ENCODE data around the gene PLD4.

PLD4 gene

DNA sequence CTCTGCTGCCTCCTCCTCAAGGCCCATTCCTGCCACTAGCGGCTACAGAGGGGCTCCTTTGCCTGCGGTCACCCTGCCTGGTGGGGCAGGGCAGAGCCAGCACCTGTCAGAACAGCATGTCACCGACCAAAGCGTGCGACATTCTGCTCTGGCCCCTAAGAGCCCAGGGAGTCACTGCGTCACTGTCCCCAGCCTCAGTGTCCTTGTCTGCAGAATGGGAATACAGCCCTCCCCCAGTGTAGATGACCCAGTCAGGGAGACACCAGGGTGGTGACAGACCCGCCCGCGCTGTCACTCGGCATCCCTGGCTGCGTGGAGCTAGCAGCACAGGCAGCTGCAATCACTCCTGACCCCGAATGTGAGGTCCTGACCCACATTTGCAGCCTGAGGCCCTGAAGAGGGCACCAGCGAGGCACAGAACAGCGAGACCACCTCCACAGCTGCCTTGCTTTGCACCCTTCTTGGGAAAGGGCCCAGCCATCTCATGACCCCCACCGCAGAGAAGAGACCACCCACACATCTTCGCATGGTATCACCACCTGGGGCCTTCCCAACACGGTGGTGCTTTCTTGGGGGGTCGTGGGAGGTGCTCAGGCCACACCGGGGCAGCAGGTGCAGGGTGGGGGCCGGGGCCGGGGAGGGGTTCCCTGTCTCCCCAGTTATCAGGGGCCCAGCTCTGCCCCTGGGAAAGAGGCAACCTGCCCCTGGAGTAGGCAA is 51.0 kb downstream of the PLD4 start:
- no peak for DNase-seq (ENCODE audit: low read depth)

DNA sequence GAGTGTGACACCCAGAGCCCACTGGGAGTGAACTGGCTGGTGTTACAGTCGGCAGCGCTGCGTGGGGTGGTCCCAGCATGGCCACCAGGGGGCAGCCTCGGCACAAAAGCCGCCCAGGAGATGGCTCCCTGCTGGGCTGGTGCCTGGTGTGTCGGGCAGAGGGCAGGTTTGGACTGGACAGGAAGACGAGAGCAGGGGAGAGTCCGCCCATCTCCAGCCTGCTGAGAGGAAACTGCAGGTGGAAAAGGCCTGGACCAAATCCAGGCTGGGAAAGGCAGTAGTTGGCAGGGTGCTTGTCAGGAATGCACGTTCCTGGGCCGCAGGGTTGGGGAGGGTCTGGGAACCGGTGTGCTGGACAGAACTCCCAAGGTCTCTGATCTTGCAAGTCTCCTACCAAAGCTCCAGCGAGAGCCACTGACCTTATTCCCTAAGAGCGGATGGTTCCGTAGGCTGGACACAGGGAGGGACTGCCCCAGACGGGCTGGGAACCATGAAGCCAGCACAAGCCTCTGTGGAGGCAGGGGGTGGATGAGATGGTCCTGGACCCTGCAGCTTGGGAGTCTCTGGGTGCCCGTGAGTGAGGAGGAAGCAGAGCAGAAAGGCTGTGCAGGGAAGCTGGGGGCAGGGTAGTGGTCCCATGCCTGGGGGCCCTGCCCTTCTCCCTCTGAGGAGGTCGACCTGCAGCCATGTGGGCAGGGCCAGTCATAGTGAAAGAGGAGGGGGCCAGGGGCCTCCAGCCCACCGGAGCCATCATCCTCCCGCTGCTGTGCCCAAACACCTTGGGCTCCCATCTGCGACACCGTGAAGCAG is 51.7 kb downstream of the PLD4 start:
- peak; percentile 80 for DNase-seq (ENCODE audit: low read depth)

- DNase-seq (ENCODE audit: low read depth): no peak
These were observed 52.5 kb downstream of the PLD4 start for GRCh38 chr14:104977008-104977680.

GRCh38 chr14:104977681-104978653 is 53.3 kb downstream of the PLD4 start, which contains the start of gene AHNAK2:
Gene AHNAK2, minus strand, starts transcription at chr14:104978374. Its CDS starts 137 bp downstream, at chr14:104978237.
- peak; percentile 43 for DNase-seq (ENCODE audit: low read depth)

DNA sequence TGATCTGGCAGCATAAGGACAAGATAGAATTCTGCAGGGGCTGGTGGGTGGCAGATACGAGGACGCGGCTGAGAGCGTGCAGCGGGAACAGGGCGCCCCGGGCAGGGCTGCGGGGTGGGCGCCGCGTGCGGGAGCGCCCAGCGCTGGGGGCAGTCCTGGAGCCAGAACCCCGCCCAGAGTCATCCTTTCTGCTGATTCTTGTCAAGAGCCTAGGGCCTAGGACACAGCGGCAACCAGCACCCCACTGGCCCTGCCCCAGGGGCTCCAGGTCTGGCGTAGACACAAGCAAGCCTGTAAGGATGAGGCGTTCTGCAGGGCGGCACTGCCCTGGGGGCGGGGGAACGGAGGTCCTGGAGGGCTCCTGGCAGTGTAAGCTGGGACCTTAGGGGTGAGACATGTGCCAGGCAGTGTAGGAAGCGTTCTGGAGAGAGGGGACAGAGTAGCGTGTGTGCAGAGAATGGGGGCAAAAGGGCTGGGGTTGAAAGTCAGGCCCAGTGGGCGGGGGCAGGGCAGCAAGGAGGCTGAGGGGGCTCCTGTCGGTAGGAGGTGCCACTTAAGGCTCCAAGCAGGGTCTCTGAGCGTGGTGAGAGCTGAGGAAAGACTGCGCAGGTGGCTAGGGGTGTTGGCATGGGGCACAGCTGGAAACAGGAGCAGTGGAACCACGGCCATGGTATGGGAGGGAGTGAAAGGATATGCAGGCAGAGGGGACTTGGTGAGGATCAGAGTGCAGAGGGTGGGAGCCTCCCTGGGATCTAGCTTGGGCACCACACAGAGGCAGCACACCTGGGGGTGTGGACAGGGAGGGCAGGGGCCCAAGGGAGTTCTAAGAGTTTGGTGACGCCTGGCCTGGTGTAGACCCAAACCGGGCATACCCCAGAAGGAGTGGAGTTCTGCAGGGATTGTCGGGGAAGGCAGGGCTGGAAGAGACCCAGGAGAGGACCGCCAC is 54.3 kb downstream of the PLD4 start:
- DNase-seq (ENCODE audit: low read depth): no peak

DNA sequence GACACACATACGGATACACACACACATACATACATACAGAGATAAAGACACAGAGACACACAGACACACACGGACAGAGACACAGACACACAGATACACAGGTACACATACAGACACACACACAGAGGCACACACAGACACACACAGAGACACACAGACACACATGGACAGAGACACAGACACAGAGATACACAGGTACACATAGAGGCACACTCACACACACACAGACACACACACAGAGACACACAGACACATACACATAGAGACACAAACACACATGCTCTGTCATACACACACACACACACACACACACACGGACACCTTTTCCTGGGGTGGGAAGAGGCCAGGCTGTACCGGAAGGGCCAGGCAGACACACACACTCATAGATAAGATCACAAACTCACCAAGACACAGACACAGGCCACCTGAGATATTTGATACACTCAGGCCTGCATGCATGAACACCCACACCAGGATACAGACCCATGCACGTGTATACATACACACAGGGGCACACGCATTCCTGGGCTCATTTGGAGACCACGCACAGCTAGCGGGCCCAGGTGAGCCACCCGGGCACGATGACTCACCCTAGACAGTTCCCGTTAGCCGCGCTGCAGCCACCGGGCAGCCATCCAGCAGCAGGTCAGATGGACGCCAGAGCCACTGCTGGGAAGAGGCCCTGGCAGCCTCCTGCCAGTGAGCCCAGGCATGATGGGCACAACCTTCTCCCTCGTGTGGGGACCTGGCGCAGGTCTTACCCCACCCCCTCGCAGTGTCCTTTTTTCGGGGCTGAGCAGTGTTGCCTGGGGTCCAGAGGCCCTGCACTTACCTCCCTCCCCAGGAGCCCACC is 55.3 kb downstream of the PLD4 start:
- DNase-seq (ENCODE audit: low read depth): no peak

DNA sequence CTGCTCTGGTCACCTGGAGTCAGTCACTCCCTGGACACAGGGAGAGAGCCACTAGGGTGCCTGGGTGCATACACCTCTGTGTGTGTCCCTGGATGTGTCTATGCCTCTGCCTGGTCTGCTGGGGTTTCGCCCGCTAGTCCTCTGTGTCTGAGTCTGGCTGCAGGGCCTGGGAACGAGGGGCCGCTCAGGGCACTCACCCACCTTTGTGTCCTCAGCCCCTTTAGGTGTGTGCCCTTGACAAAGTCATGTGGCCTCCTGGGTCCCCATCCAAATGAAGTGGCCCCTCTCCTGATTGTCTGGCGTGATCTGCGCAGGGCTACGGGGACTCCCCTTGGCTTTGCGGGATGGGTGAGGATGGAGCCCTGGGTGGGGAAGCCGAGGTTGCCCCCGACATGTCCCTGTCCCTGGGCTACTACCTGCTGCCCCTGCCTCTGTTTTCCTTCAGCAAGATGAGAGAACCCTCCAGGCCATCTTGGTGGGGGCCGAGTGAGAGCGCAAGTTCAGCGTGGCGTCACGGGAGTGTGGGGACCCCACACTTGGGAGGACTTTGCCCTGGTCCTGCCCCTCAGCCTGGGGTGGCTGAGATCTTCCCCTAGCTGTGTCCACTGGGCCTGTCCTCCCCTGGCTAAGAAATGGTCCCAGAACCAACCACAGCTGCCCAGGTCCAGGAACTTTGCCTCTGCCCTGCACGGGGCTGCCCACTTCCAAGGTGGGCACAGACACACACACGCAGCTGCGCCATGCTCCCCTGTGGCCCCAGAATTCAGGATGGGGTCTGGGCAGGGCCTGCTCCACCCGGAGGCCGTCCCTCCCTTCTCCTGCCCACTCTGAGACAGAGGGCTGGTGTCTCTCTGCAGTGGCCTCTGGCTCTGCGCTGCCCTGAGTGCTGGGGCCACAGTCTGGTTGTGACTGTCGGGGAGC is 56.2 kb downstream of the PLD4 start:
- DNase-seq (ENCODE audit: low read depth): no peak

GRCh38 chr14:104981699-104982541 is 57.2 kb downstream of the PLD4 start:
- DNase-seq (ENCODE audit: low read depth): no peak

DNA sequence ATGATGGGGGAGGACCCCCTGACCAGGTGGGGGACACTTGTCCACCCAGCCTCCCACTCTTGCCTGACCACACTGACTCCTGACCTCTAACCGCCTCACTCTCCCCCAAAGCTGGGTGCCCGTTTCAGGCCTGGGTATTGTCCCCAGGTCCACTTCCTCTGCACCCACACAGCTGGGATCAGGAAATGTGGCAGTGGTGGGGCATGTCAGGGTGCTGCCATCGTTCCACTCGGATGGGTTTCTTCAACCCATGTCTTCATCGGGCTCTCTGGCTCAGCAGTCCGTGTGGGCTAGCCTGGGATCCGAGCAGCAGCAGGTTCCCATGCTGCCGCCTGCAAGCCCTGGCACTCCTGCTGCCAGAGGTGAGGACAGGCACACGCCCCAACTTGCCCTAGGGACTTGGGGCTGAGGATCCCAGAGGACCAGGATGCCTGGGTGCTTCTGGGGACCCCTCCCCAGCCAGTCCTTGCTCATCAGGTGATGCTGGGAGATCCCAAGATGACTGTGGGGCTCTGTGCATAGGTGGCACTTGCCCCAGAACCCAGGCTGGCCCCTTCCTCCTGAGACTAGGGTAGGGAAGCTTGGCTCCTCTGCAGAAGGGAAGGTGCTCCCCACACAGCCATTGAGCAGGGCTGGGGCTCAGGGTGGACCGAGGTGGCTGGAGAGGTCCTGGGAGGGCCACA is 58.0 kb downstream of the PLD4 start:
- DNase-seq (ENCODE audit: low read depth): no peak

Measured in activated T-helper 9 cell treated with anti-CD3 and anti-CD28 coated beads, Interleukin-2, amount 50 U/mL, for 16 hours (primary cell).